ENCODE results near the gene SAA4.

The SAA4 gene

GRCh38 chr11:18280438-18281045, 43.9 kb upstream of the SAA4 start:
- ATAC-seq: no peak
- TF ChIP-seq CREB5 (CRISPR knock-in tag; IDR thresholded peaks at IDR 0.05; ENCODE audit: low read depth) (no peak), GLIS3 (CRISPR knock-in tag; IDR thresholded peaks at IDR 0.05) (no peak), ARNTL (CRISPR knock-in tag; IDR thresholded peaks at IDR 0.05; ENCODE audit: borderline replicate concordance, low read depth) (no peak), ZFP3 (CRISPR knock-in tag; IDR thresholded peaks at IDR 0.05) (no peak), ZNF8 (CRISPR knock-in tag; IDR thresholded peaks at IDR 0.05) (no peak), PPARA (CRISPR knock-in tag; IDR thresholded peaks at IDR 0.05; ENCODE audit: borderline replicate concordance) (no peak), TCF4 (CRISPR knock-in tag; IDR thresholded peaks at IDR 0.05; ENCODE audit: borderline replicate concordance) (no peak), ZFP30 (CRISPR knock-in tag; IDR thresholded peaks at IDR 0.05) (no peak), PATZ1 (CRISPR knock-in tag; IDR thresholded peaks at IDR 0.05; ENCODE audit: borderline replicate concordance) (no peak), CSDC2 (CRISPR knock-in tag; IDR thresholded peaks at IDR 0.05) (no peak), RARB (CRISPR knock-in tag; IDR thresholded peaks at IDR 0.05) (no peak), BACH2 (CRISPR knock-in tag; IDR thresholded peaks at IDR 0.05; ENCODE audit: borderline replicate concordance) (no peak), ZNF70 (CRISPR knock-in tag; IDR thresholded peaks at IDR 0.05) (no peak), ZC3H10 (CRISPR knock-in tag; IDR thresholded peaks at IDR 0.05) (no peak), OSR1 (CRISPR knock-in tag; IDR thresholded peaks at IDR 0.05) (no peak)

- ATAC-seq: no peak
- TF ChIP-seq ZFP3 (CRISPR knock-in tag; IDR thresholded peaks at IDR 0.05) (no peak), TOX (CRISPR knock-in tag; IDR thresholded peaks at IDR 0.05; ENCODE audit: borderline replicate concordance) (no peak), PATZ1 (CRISPR knock-in tag; IDR thresholded peaks at IDR 0.05; ENCODE audit: borderline replicate concordance) (no peak), RARB (CRISPR knock-in tag; IDR thresholded peaks at IDR 0.05) (no peak), CSDC2 (CRISPR knock-in tag; IDR thresholded peaks at IDR 0.05) (no peak), ZNF8 (CRISPR knock-in tag; IDR thresholded peaks at IDR 0.05) (no peak), ESRRG (CRISPR knock-in tag; IDR thresholded peaks at IDR 0.05) (no peak)
Measured at GRCh38 chr11:18277565-18278271, 41.1 kb upstream of the SAA4 start.

- TF ChIP-seq ARNTL (CRISPR knock-in tag; IDR thresholded peaks at IDR 0.05; ENCODE audit: borderline replicate concordance, low read depth): no peak
- no peak for TF ChIP-seq ZNF565 (CRISPR knock-in tag; conservative IDR thresholded peaks at IDR 0.05; ENCODE audit: low read depth)
- no peak for TF ChIP-seq ZNF8 (CRISPR knock-in tag; IDR thresholded peaks at IDR 0.05)
- no peak for TF ChIP-seq TSHZ2 (CRISPR knock-in tag; IDR thresholded peaks at IDR 0.05)
- TF ChIP-seq SNAI2 (CRISPR knock-in tag; IDR thresholded peaks at IDR 0.05): no peak
- TF ChIP-seq ZC3H10 (CRISPR knock-in tag; IDR thresholded peaks at IDR 0.05): no peak
- TF ChIP-seq ISL1 (CRISPR knock-in tag; IDR thresholded peaks at IDR 0.05): no peak
- no peak for TF ChIP-seq TCF4 (CRISPR knock-in tag; IDR thresholded peaks at IDR 0.05; ENCODE audit: borderline replicate concordance)
- no peak for TF ChIP-seq GLIS3 (CRISPR knock-in tag; IDR thresholded peaks at IDR 0.05)
- no peak for TF ChIP-seq ZFP3 (CRISPR knock-in tag; IDR thresholded peaks at IDR 0.05)
- TF ChIP-seq POU6F1 (CRISPR knock-in tag; IDR thresholded peaks at IDR 0.05; ENCODE audit: borderline replicate concordance, low read depth): no peak
- TF ChIP-seq ZFP30 (CRISPR knock-in tag; IDR thresholded peaks at IDR 0.05): no peak
- TF ChIP-seq ESRRG (CRISPR knock-in tag; IDR thresholded peaks at IDR 0.05): no peak
- no peak for TF ChIP-seq TOX (CRISPR knock-in tag; IDR thresholded peaks at IDR 0.05; ENCODE audit: borderline replicate concordance)
- TF ChIP-seq BACH2 (CRISPR knock-in tag; IDR thresholded peaks at IDR 0.05; ENCODE audit: borderline replicate concordance): no peak
- no peak for ATAC-seq
Measured at GRCh38 chr11:18271206-18271605, 34.6 kb upstream of the SAA4 start.
